Measurements from ENCODE around the gene NOXRED1. TPM values are rescaled to one million over a fixed set of nuclear protein-coding genes. Genes with fewer than 3 reads are reported as not detected.
"Not testable (repeated sequence)": the region's sequence is repeated elsewhere in the genome, so short reads cannot be mapped to it uniquely, and the experiment has no call there.

The NOXRED1 gene
- total RNA-seq, 2 experiments from 2014 or later: 0.59 to 0.65 TPM

DNA sequence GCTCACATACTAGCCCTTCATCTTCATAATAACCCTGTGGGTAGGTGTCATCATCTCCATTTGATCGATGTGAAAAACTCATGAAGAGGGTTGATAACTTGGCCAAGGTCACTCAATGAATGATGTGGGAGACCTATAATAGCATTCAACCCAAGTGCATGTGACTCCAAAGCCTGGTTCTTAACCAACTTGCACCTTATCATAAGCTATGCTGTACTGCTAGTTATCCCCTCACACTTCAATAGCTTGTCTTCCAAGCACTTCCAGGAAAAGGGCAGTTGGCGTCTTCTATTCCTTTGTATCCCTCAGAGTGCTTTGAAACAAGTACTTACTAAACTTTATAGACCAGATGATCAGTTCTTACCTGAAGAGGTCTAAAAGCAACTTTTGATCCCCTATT is 18.9 kb upstream of the NOXRED1 start:
- Mint-ChIP-seq H3K4me1 (ENCODE audit: low read depth) (no peaks in the 10 kb centered on the region), H3K27me3 (no peaks in the 10 kb centered on the region), H3K9me3 (no peaks in the 10 kb centered on the region), H3K4me3 (no peak overlapping the region), H3K36me3 (peaks cover 27% of the 10 kb centered on the region), H3K27ac (no peak overlapping the region)
- CTCF ChIA-PET: interaction anchor here (0.7 kb wide), 1 partner anchor 343 kb away, joined by 3 read pairs; no protein-coding TSS in a partner anchor
- DNase-seq: no peak
- POLR2A ChIA-PET: no interaction called here
- intact Hi-C loops (cut with micrococcal nuclease): no loop called here

GRCh38 chr14:77439861-77440260 is 16.5 kb upstream of the NOXRED1 start:
- Mint-ChIP-seq H3K27me3 (no peaks in the 10 kb centered on the region), H3K36me3 (peaks cover 39% of the 10 kb centered on the region), H3K4me1 (ENCODE audit: low read depth) (no peaks in the 10 kb centered on the region), H3K9me3 (no peaks in the 10 kb centered on the region), H3K27ac (no peak overlapping the region), H3K4me3 (no peak overlapping the region)
- POLR2A ChIA-PET: no interaction called here
- CTCF ChIA-PET: no interaction called here
- intact Hi-C loops (cut with micrococcal nuclease): no loop called here
- DNase-seq: no peak

DNA sequence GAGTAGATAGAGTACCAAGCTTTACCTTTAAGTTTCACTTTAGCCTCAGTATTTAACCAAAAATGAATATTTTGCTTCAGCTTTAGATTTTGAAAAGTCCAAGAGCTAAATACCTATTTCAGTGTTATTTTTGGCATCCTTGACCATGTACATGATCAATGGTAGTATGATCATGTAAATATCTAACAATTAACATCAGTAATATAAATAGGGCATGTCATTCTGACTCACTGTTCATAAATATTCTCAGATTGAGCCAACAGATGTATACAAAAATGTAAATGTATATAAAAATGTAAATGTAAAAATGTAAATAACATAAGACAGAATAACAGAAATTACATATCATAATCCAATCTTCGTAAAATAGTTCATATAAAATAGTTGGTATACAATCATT is 15.3 kb upstream of the NOXRED1 start:
- intact Hi-C loops (cut with micrococcal nuclease): no loop called here
- no peak overlapping the region for H3K27ac Mint-ChIP-seq
- DNase-seq: no peak
- no peak overlapping the region for H3K4me3 Mint-ChIP-seq
- peaks cover 42% of the 10 kb centered on the region for H3K36me3 Mint-ChIP-seq
- POLR2A ChIA-PET: no interaction called here
- CTCF ChIA-PET: interaction anchor here (1.3 to 2.5 kb wide), 2 partner anchors 61 to 123 kb away, joined by 3 to 7 read pairs; partner anchors contain the start of genes SAMD15 and TMED8
- no peaks in the 10 kb centered on the region for H3K9me3 Mint-ChIP-seq
- H3K27me3 Mint-ChIP-seq: no peaks in the 10 kb centered on the region
- no peaks in the 10 kb centered on the region for H3K4me1 Mint-ChIP-seq (ENCODE audit: low read depth)

DNA sequence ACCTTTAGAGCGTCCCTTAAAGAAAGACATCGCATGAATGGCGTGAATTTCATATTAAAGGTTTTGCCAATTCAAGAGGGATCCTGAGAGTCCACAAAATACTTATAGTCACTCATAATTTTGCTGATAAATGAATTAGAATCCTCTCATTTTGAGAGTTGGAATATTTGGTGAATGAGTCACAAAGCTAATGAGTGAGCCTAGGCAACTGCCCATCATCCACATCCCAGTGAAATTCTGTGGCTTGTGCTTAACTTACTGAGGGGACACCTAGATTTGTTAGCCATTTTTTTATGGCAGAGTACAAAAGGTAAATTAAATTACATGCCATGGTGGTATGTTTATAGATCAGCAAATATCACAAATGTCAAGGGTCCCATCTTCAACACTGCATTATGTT is 12.7 kb upstream of the NOXRED1 start:
- Mint-ChIP-seq H3K36me3 (peaks cover 31% of the 10 kb centered on the region), H3K27ac (no peak overlapping the region), H3K27me3 (no peaks in the 10 kb centered on the region), H3K9me3 (no peaks in the 10 kb centered on the region), H3K4me1 (ENCODE audit: low read depth) (no peaks in the 10 kb centered on the region), H3K4me3 (no peak overlapping the region)
- CTCF ChIA-PET: interaction anchor here (0.8 kb wide), 1 partner anchor 15 kb away, joined by 3 read pairs; no protein-coding TSS in a partner anchor
- intact Hi-C loops (cut with micrococcal nuclease): no loop called here
- DNase-seq: no peak
- POLR2A ChIA-PET: no interaction called here

- POLR2A ChIA-PET: no interaction called here
- Mint-ChIP-seq H3K4me3 (no peak overlapping the region), H3K27me3 (no peaks in the 10 kb centered on the region), H3K9me3 (peaks cover 4% of the 10 kb centered on the region), H3K27ac (no peak overlapping the region), H3K36me3 (peaks cover 82% of the 10 kb centered on the region), H3K4me1 (ENCODE audit: low read depth) (no peaks in the 10 kb centered on the region)
- DNase-seq: no peak
- intact Hi-C loops (cut with micrococcal nuclease): no loop called here
- CTCF ChIA-PET: no interaction called here
Measured at GRCh38 chr14:77426396-77426795, 3.1 kb upstream of the NOXRED1 start.

GRCh38 chr14:77424862-77425261 is 1.5 kb upstream of the NOXRED1 start:
- H3K36me3 Mint-ChIP-seq: peaks cover 82% of the 10 kb centered on the region
- H3K27ac Mint-ChIP-seq: no peak overlapping the region
- no peaks in the 10 kb centered on the region for H3K27me3 Mint-ChIP-seq
- peaks cover 16% of the 10 kb centered on the region for H3K9me3 Mint-ChIP-seq
- CTCF ChIA-PET: no interaction called here
- no peak for DNase-seq
- no peak overlapping the region for H3K4me3 Mint-ChIP-seq
- intact Hi-C loops (cut with micrococcal nuclease): no loop called here
- H3K4me1 Mint-ChIP-seq (ENCODE audit: low read depth): no peaks in the 10 kb centered on the region
- POLR2A ChIA-PET: no interaction called here

GRCh38 chr14:77421201-77421600 is 2.1 kb downstream of the NOXRED1 start:
- peaks cover 31% of the 10 kb centered on the region for H3K9me3 Mint-ChIP-seq
- no peak overlapping the region for H3K27ac Mint-ChIP-seq
- CTCF ChIA-PET: interaction anchor here (1.0 kb wide), 1 partner anchor 15 kb away, joined by 3 read pairs; no protein-coding TSS in a partner anchor
- intact Hi-C loops (cut with micrococcal nuclease): no loop called here
- no peaks in the 10 kb centered on the region for H3K4me1 Mint-ChIP-seq (ENCODE audit: low read depth)
- peaks cover 51% of the 10 kb centered on the region for H3K36me3 Mint-ChIP-seq
- no peak for DNase-seq
- no peak overlapping the region for H3K4me3 Mint-ChIP-seq
- H3K27me3 Mint-ChIP-seq: no peaks in the 10 kb centered on the region
- POLR2A ChIA-PET: no interaction called here

- Mint-ChIP-seq H3K36me3 (peaks cover 14% of the 10 kb centered on the region), H3K4me3 (no peak overlapping the region), H3K27ac (no peak overlapping the region), H3K27me3 (no peaks in the 10 kb centered on the region), H3K4me1 (ENCODE audit: low read depth) (no peaks in the 10 kb centered on the region), H3K9me3 (peaks cover 31% of the 10 kb centered on the region)
- intact Hi-C loops (cut with micrococcal nuclease): no loop called here
- no peak for DNase-seq
- CTCF ChIA-PET: no interaction called here
- POLR2A ChIA-PET: no interaction called here
Measured at GRCh38 chr14:77416836-77417235, 6.5 kb downstream of the NOXRED1 start.

GRCh38 chr14:77416098-77416497 is 7.2 kb downstream of the NOXRED1 start:
- H3K4me3 Mint-ChIP-seq; POLR2A ChIA-PET; CTCF ChIA-PET; H3K27ac Mint-ChIP-seq; intact Hi-C loops (cut with micrococcal nuclease); DNase-seq; H3K27me3 Mint-ChIP-seq; H3K36me3 Mint-ChIP-seq; H3K4me1 Mint-ChIP-seq (ENCODE audit: low read depth): not testable (repeated sequence)
- H3K9me3 Mint-ChIP-seq: peaks cover 23% of the 10 kb centered on the region

DNA sequence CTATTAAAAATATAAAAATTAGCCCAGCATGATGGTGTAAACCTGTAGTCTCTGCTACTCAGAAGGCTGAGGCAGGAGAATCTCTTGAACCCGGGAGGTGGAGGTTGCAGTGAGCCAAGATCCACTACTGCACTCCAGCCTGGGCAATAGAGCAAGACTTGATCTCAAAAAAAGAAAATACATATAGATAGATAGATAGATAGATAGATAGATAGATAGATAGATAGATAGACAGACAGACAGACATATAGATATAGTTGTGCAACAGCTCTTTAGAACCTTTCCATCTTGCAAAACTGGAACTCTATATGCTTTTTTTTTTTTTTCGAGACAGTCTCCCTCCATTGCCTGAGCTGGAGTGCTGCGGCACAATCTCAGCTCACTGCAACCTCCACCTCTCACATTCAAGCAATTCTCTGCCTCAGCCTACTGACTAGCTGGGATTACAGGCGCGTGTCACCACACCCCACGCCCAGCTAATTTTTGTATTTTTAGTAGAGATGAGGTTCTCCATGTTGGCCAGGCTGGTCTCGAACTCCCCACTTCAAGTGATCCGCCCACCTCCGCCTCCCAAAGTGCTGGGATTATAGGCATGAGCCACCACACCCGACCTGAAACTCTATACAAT is 7.8 kb downstream of the NOXRED1 start:
- H3K4me3 Mint-ChIP-seq; intact Hi-C loops (cut with micrococcal nuclease); H3K36me3 Mint-ChIP-seq; DNase-seq; H3K27ac Mint-ChIP-seq; POLR2A ChIA-PET; H3K27me3 Mint-ChIP-seq; H3K4me1 Mint-ChIP-seq (ENCODE audit: low read depth); CTCF ChIA-PET: not testable (repeated sequence)
- peaks cover 20% of the 10 kb centered on the region for H3K9me3 Mint-ChIP-seq

DNA sequence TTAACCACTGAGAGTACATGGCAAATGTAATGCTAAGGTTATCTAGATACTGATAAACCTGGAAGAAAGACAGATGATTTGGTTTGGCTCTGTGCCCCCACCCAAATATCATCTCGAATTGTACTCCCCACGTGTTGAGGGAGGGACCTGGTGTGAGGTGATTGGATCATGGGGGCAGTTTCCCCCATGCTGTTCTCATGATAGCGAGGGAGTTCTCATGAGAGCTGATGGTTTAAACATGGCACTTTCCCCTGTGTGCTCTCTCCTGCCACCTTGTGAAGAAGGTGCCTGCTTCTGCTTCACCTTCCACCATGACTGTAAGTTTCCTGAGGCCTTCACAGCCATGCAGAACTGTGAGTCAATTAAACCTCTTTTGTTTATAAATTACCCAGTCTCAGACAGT is 14.2 kb downstream of the NOXRED1 start:
- ChIA-PET POLR2A (no interaction called here), CTCF (no interaction called here)
- H3K4me3 Mint-ChIP-seq: no peak overlapping the region
- H3K27me3 Mint-ChIP-seq: no peaks in the 10 kb centered on the region
- no peaks in the 10 kb centered on the region for H3K36me3 Mint-ChIP-seq
- intact Hi-C loops (cut with micrococcal nuclease): no loop called here
- H3K9me3 Mint-ChIP-seq: no peaks in the 10 kb centered on the region
- H3K27ac Mint-ChIP-seq: no peak overlapping the region
- H3K4me1 Mint-ChIP-seq (ENCODE audit: low read depth): no peaks in the 10 kb centered on the region
- peak; percentile 13 for DNase-seq

DNA sequence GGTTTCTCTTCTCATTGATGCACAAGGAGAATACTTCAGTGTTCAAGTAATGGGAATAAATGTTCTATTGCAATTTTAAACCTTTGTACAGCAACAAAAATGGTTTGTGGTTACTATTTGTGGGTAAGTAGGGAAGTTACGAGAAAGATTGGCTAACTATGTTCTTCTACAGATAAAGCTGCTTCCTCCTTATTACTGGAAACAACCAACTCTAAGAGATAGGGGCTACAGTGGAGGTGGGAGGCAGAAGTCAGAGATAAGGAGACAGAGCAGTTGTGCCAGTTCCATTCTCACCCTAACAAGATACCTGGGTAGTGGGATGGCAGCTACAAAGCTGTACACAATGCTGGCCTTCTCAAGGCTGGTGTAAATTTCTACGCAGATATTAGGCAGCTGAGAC is 16.2 kb downstream of the NOXRED1 start:
- POLR2A ChIA-PET: no interaction called here

GRCh38 chr14:77406718-77407117 is 16.6 kb downstream of the NOXRED1 start:
- intact Hi-C loops (cut with micrococcal nuclease): no loop called here
- H3K4me3 Mint-ChIP-seq: no peak overlapping the region
- CTCF ChIA-PET: no interaction called here

More for the DNA sequence above, 16.2 kb downstream of the NOXRED1 start:
- Mint-ChIP-seq H3K27ac (no peak overlapping the region), H3K27me3 (no peaks in the 10 kb centered on the region), H3K9me3 (no peaks in the 10 kb centered on the region), H3K36me3 (no peaks in the 10 kb centered on the region), H3K4me1 (ENCODE audit: low read depth) (no peaks in the 10 kb centered on the region), H3K4me3 (no peak overlapping the region)
- DNase-seq: no peak
- CTCF ChIA-PET: no interaction called here
- intact Hi-C loops (cut with micrococcal nuclease): no loop called here

More at GRCh38 chr14:77406718-77407117, 16.6 kb downstream of the NOXRED1 start:
- Mint-ChIP-seq H3K36me3 (no peaks in the 10 kb centered on the region), H3K27ac (no peak overlapping the region), H3K4me1 (ENCODE audit: low read depth) (no peaks in the 10 kb centered on the region), H3K27me3 (no peaks in the 10 kb centered on the region), H3K9me3 (no peaks in the 10 kb centered on the region)
- DNase-seq: no peak
- POLR2A ChIA-PET: no interaction called here
